Panc1 (cell line): ENCODE measurements around the gene TDRD15.

Source experiments
- CTCF ChIP-seq: fragments of 450-650 bp; IDR thresholded peaks from 2 replicates; pipeline ENCODE4 v1.5.1; 2017; ENCODE audit warnings: mild to moderate bottlenecking
- POLR2AphosphoS5 ChIP-seq: IDR thresholded peaks from 2 replicates; pipeline ENCODE4 v1.6.1; 2012; ENCODE audit warnings: mild to moderate bottlenecking, low read depth, low read length, moderate library complexity
- REST ChIP-seq, 2 experiments: IDR thresholded peaks; 2 replicates each; pipeline ENCODE4 v1.6.1; 2011 to 2012; ENCODE audit warnings: low read depth in 2 of 2, control low read depth in 1 of 2, low read length in 1 of 2, mild to moderate bottlenecking in 1 of 2, moderate library complexity in 1 of 2; ENCODE audit not compliant: insufficient read depth in 1 of 2
- TCF7L2 ChIP-seq: IDR thresholded peaks from 2 replicates; pipeline ENCODE4 v1.6.1; 2011; ENCODE audit warnings: mild to moderate bottlenecking, low read depth, low read length, inconsistent platforms

GRCh38 chr2:21161832-21162614 lies 38.3 kb downstream of the TDRD15 start:
- no peak for TF ChIP-seq CTCF
- TF ChIP-seq REST (IDR thresholded peaks at IDR 0.05; ENCODE audit: insufficient read depth in 1 of 2, low read depth in 2 of 2, low read length in 1 of 2) = no peak
- no peak for TF ChIP-seq TCF7L2
- TF ChIP-seq POLR2AphosphoS5 = no peak
